Panc1 (cell line): ENCODE data around the gene CDK18.

Experiments
- POLR2AphosphoS5 ChIP-seq: IDR thresholded peaks from 2 replicates; pipeline ENCODE4 v1.6.1; 2012; ENCODE audit warnings: mild to moderate bottlenecking, low read depth, low read length, moderate library complexity
- TCF7L2 ChIP-seq: IDR thresholded peaks from 2 replicates; pipeline ENCODE4 v1.6.1; 2011; ENCODE audit warnings: mild to moderate bottlenecking, low read depth, low read length, inconsistent platforms

- TF ChIP-seq TCF7L2 = no peak
- no peak for TF ChIP-seq POLR2AphosphoS5
Observed at GRCh38 chr1:205513774-205514173, 9.3 kb downstream of the CDK18 start.
